ENCODE data around the gene RAPGEF4.
A peak's percentile ranks its signal among the peaks of the same experiment; 100 is the strongest.

The RAPGEF4 gene

GRCh38 chr2:172735582-172736423 lies at the start of gene RAPGEF4:
RAPGEF4 (plus strand) TSS chr2:172735845; CDS start chr2:172735984, 139 bp downstream.
- Histone ChIP-seq H3K4me1 (ENCODE audit: control insufficient read depth in 1 of 2, insufficient read depth in 1 of 2, low read depth in 1 of 2, low read length in 1 of 2) (peaks cover 9 to 12% of the 10 kb centered on the region in 2 experiments), H3K9me3 (no peaks in the 10 kb centered on the region), H3K4me3 (ENCODE audit: low read depth in 1 of 2, low read length in 1 of 2) (no peak within 1 kb of the TSS), H3K36me3 (no peaks in the 10 kb centered on the region), H3K27ac (no peak within 1 kb of the TSS), H3K27me3 (peaks cover 98% of the 10 kb centered on the region)
- TF ChIP-seq CTCF (IDR thresholded peaks at IDR 0.05), result no peak

GRCh38 chr2:172693037-172693436 lies 42.6 kb upstream of the RAPGEF4 start:
- Histone ChIP-seq H3K27ac (peak overlapping the region; percentile 76), H3K4me1 (ENCODE audit: control insufficient read depth in 1 of 2, insufficient read depth in 1 of 2, low read depth in 1 of 2, low read length in 1 of 2) (peaks cover 26 to 36% of the 10 kb centered on the region in 2 experiments), H3K36me3 (no peaks in the 10 kb centered on the region), H3K27me3 (no peaks in the 10 kb centered on the region), H3K4me3 (ENCODE audit: low read depth in 1 of 2, low read length in 1 of 2) (peak overlapping the region; percentile 14 to 19), H3K9me3 (no peaks in the 10 kb centered on the region)
- TF ChIP-seq CTCF (IDR thresholded peaks at IDR 0.05), result no peak

DNA sequence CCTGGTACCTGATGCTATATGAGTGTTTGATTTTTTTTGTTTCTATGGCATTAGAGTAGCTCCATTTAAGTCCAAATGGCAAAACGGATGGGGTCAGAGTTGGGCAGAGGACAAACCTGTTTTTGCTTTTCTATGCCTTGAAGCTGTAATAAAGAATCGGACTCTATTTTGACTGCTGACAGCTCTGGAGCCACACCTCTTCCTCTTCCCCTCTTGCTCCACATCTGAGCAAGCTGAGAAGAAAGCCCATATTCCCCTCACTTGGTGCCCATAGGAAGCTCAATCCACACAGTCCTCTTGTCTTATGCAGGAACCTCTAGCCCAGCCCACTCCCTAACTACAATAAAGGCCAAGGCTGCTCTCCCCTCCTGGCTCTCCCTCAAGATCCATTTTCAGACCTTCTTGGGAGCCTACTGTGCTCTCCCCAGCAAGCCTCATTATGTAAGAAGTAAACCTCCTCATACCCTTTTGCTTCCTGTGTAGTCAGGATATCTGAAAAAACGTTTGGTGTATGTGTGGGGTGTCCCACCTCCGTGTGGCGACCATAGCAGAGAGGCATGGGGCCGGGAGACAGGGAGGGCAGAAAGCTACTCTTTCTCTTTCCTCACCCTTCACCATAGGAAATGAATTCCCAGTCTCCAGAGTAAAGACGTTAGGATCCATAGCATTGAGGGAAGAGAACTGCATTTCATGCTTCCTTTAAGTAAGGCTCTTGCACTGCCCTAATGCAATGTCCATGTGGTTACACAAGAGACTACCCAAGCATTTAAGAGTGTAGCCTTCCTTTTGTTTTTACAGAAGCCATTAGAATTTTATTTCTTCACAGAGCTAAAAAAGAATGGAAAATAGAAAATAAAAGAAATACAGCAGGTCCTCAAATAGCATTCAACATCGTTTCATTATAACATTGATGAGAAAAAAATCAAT lies 41.9 kb upstream of the RAPGEF4 start:
- Histone ChIP-seq H3K36me3 (no peaks in the 10 kb centered on the region), H3K4me3 (ENCODE audit: low read depth in 1 of 2, low read length in 1 of 2) (peak overlapping the region; percentile 14 to 19), H3K9me3 (no peaks in the 10 kb centered on the region), H3K4me1 (ENCODE audit: control insufficient read depth in 1 of 2, insufficient read depth in 1 of 2, low read depth in 1 of 2, low read length in 1 of 2) (peaks cover 26 to 36% of the 10 kb centered on the region in 2 experiments), H3K27ac (peak overlapping the region; percentile 76), H3K27me3 (no peaks in the 10 kb centered on the region)
- TF ChIP-seq CTCF (IDR thresholded peaks at IDR 0.05), result no peak

DNA sequence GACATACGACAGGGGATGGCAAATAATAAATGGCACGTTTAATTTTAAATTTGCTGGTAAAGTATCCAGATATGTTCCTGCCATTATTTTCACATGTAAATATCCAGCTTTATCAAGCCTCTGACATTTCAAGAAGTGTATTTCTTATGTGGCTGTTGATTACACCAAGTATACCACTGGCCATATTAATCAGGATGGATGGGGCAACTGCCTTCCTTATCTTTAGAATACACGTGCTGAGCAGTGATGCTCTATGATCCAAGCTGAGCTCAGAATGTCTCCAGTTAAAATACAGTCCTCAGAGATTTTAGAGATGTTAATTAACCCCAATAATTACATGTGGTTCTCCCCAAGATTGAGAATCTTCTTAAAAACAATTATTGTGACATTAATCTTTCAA lies 38.3 kb upstream of the RAPGEF4 start:
- TF ChIP-seq CTCF (IDR thresholded peaks at IDR 0.05), result no peak
- Histone ChIP-seq H3K4me3 (ENCODE audit: low read depth in 1 of 2, low read length in 1 of 2) (no peak overlapping the region), H3K4me1 (ENCODE audit: control insufficient read depth in 1 of 2, insufficient read depth in 1 of 2, low read depth in 1 of 2, low read length in 1 of 2) (peaks cover 26 to 36% of the 10 kb centered on the region in 2 experiments), H3K36me3 (no peaks in the 10 kb centered on the region), H3K27me3 (peaks cover 13% of the 10 kb centered on the region), H3K27ac (no peak overlapping the region), H3K9me3 (no peaks in the 10 kb centered on the region)

DNA sequence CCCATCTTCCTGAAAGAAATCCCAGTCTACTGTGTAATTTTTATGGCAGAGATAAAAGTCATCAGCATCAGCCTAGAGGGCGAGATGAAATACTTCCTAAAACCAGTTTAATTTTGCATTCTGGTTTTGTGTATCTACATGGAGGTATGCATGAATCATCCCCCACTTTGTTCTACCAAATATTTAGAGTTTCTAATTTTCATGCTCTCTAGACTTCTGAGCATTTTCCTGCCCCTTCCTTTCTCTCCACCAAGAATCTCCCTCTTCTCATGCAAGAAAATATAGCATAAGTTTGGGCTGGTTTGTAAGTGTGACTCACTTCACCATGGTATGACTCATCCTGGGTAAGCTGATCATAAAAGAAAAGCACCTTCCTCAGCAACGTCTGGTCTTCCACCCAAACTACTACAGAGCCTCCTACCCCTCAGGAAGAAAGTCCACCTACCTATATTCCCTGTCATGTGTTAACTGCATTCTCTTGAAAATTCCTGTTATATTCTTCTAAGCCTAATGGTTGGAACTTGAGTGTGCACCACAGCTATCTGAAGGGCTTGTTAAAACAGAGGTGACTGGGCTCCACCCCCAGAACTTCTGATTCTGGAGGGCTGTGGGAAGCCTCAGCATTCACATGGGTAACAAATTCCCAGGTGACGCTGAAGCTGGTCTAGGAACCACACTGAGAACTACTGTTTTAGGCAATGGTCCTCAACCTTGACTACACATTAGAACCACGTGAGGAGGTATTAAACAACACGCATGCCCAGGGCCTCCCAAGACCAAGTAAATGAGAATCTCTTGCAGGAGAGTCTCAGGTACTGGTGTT lies 37.4 kb upstream of the RAPGEF4 start:
- Histone ChIP-seq H3K4me3 (ENCODE audit: low read depth in 1 of 2, low read length in 1 of 2) (no peak overlapping the region), H3K4me1 (ENCODE audit: control insufficient read depth in 1 of 2, insufficient read depth in 1 of 2, low read depth in 1 of 2, low read length in 1 of 2) (peaks cover 16 to 26% of the 10 kb centered on the region in 2 experiments), H3K27ac (no peak overlapping the region), H3K36me3 (no peaks in the 10 kb centered on the region), H3K27me3 (peaks cover 13% of the 10 kb centered on the region), H3K9me3 (no peaks in the 10 kb centered on the region)
- TF ChIP-seq CTCF (IDR thresholded peaks at IDR 0.05), result no peak
